ENCODE results near the gene MMP25.

The MMP25 gene

DNA sequence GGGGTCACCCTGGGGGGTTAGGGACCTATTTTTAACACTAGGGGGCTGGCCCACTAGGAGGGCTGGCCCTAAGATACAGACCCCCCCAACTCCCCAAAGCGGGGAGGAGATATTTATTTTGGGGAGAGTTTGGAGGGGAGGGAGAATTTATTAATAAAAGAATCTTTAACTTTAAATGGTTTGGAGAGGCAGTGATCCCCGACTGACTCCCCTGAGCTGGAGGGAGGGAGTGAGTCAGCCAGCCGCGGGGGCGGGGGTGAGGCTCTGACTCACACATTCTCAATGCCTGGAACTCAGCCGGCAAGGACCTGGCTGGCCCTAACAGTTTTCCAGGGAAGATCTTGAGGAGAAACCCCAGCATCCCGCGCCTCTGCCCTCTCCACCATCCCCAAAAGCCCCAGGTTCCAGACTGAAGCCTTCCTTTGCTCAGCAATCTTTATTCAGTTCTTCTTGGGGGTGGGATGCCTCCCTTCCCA is 24.1 kb upstream of the MMP25 start:
- peak overlapping the region; percentile 77 to 81 for H3K4me3 Mint-ChIP-seq
- no peaks in the 10 kb centered on the region for H3K9me3 Mint-ChIP-seq
- H3K36me3 Mint-ChIP-seq: peaks cover 16 to 20% of the 10 kb centered on the region in 2 donors
- DNase-seq: peak; percentile 63
- ATAC-seq (replicated peaks): peak; percentile 22 to 37
- H3K27ac Mint-ChIP-seq: peak overlapping the region; percentile 96
- peaks cover 41 to 80% of the 10 kb centered on the region in 2 donors for H3K4me1 Mint-ChIP-seq
- H3K27me3 Mint-ChIP-seq: peaks cover 1 to 16% of the 10 kb centered on the region in 2 donors

DNA sequence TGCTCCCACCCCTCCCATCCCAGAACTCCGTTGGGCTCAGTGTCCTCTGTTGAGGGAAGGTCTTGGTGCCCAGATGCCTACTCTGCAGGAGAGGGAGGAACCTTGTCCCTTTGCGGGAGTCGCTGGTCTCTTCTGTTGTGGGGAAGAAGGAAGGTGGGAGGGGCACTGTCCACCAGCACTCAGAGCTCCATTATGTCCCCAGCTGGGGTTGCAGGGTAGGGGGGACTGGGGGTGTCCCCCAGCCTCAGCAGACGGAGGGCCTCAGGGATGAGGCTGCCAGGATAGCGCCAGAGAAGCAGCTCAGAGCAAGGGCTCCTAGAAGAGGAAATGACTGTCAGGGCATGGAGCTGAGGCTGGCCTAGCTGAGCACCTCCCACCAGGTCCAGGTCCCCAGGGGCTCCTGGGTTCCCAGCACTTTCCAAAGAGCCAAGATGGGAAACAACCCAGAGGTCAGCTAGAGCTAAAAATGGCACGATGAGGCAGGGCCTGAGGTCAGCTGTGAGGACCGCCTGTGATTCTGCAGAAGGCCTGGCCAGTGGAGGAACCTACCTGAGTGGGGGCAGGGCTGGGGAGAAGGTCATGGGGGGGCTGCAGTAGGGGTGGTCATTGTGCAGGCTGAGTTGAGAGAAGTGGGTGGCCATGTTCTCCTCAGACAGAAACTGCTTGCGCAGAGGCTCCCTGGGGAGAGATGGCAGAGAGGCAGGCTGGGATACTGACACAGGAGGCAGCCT is 23.5 kb upstream of the MMP25 start:
- peaks cover 41 to 80% of the 10 kb centered on the region in 2 donors for H3K4me1 Mint-ChIP-seq
- H3K27ac Mint-ChIP-seq: peak overlapping the region; percentile 96
- peaks cover 18 to 21% of the 10 kb centered on the region in 2 donors for H3K36me3 Mint-ChIP-seq
- H3K9me3 Mint-ChIP-seq: no peaks in the 10 kb centered on the region
- peak overlapping the region; percentile 77 to 81 for H3K4me3 Mint-ChIP-seq
- DNase-seq (peak; percentile 68), ATAC-seq (replicated peaks) (peak; percentile 29 to 41)
- peaks cover 0 to 12% of the 10 kb centered on the region in 2 donors for H3K27me3 Mint-ChIP-seq

DNA sequence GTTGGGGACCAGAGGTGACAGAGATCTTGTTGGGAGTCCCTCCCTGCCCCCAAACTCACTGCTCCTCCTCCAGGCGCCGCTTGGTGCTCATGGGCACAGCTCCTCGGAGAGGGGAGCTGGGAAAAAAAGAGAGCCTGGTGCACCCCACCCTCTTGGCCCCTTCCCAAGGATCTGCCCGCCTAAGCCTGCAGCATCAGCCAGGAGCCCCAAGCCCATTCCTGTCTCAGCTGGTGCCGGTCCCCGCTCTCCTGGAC is 23.0 kb upstream of the MMP25 start:
- DNase-seq (no peak), ATAC-seq (replicated peaks) (no peak)
- Mint-ChIP-seq H3K9me3 (no peaks in the 10 kb centered on the region), H3K36me3 (peaks cover 20 to 21% of the 10 kb centered on the region in 2 donors), H3K27ac (peak overlapping the region; percentile 96), H3K4me1 (peaks cover 41 to 80% of the 10 kb centered on the region in 2 donors), H3K27me3 (peaks cover 3 to 11% of the 10 kb centered on the region in 2 donors), H3K4me3 (peak overlapping the region; percentile 77 to 81)

DNA sequence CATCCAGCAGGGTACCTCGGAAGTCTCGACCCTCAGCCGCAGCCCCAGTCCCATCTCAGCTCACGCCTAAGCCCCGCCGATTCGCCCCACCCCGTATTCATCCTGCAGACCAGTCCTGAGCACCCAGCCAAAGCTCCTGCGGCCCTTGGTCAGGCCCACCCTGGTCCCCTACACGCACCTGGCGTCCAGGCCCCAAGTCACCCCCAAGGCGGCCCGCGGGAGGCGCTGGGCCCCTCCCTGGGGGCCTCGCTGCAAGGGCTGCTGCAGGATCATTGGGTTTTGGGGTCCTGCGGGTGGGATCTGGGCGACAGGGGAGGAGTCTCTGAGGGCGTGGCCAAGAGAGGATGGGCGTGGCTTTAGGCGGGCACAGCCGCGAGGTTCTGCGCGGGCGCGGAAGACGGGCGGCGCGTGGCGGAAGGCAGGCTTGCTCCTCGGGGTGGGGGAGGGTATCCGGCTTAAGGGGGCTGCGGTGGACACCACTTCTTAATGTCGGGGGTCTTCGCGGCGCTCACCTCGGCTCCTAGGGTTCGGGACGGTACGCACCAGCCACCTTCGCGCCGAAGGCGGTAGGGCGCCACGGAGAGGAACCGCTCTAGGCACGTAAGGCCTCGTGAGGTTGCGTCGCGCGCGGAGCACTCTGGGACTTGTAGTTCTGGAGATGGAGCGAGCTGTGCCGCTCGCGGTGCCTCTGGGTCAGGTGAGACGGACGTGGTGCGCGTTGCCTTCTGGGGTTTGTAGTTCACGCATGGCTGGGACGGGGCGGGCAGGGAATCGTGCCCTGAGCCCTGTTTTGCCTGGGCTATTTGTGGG is 22.5 kb upstream of the MMP25 start, which contains the start of the genes HCFC1R1 and THOC6:
Gene HCFC1R1 (minus strand): TSS at position 274 of the 810 bp plus-strand sequence. CDS start 1 bp downstream, at position 273.
Gene THOC6 (plus strand): TSS at position 367 of the 810 bp plus-strand sequence. CDS start 292 bp downstream, at position 659.
- Mint-ChIP-seq H3K9me3 (no peaks in the 10 kb centered on the region), H3K4me3 (peak within 1 kb of the TSS; percentile 77 to 81), H3K4me1 (peaks cover 43 to 81% of the 10 kb centered on the region in 2 donors), H3K27ac (peak within 1 kb of the TSS; percentile 96), H3K27me3 (peaks cover 7 to 11% of the 10 kb centered on the region in 2 donors), H3K36me3 (peaks cover 20 to 21% of the 10 kb centered on the region in 2 donors)
- peak; percentile 80 to 84 for ATAC-seq (replicated peaks)
- DNase-seq: peak; percentile 94

DNA sequence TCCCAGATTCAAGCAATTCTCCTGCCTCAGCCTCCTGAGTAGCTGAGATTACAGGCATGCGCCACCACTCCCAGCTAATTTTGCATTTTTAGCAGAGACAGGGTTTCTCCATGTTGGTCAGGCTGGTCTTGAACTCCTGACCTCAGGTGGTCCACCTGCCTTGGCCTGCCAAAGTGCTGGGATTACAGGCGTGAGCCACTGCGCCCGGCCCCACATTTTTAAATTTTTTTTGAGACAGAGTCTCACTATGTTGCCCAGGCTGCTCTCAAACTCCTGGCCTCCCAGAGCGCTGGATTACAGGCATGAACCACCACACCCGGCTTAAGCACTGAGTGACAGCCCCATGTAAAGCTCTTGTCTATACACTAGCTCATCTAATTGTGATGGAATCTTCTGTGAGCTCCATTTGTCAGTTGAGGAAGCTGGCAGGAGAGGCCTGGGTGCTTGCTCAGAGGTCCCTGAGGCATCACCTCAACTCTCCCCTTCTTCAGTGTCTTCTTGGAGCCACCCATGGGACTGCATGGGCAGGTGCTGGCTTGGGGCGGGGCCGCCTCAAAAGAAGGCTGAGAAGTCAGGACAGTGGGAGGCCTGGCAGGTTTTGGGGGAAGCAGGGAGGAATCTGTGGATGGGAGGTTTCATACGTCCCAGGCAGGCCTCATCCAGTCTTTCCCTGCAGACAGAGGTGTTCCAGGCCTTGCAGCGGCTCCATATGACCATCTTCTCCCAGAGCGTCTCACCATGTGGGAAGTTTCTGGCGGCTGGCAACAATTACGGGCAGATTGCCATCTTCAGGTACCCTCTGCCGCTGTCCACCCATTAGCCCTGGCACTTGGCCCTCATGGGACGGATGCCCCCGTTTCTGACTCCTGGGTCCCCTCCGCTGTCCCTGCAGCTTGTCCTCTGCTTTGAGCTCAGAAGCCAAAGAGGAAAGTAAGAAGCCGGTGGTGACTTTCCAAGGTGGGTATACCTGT is 21.0 kb upstream of the MMP25 start:
- H3K4me3 Mint-ChIP-seq: peak overlapping the region in 1 of 2 donors; percentile 25

DNA sequence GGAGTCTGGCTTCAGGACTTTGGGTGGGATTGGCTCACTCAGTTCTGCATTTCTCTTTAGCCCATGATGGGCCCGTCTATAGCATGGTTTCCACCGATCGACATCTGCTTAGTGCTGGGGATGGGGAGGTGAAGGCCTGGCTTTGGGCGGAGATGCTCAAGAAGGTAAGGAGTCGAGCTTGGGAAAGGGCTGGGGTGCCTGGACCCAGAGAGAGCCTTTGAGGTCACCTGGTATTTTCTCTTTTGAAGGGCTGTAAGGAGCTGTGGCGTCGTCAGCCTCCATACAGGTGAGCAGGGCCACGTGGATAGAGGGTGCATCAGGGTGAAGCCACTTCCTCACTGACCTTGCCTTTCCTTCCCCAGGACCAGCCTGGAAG is 20.4 kb upstream of the MMP25 start:
- DNase-seq (no peak), ATAC-seq (replicated peaks) (no peak)
- H3K27me3 Mint-ChIP-seq: peaks cover 26 to 30% of the 10 kb centered on the region in 2 donors
- no peaks in the 10 kb centered on the region for H3K9me3 Mint-ChIP-seq
- peaks cover 42 to 83% of the 10 kb centered on the region in 2 donors for H3K4me1 Mint-ChIP-seq
- H3K4me3 Mint-ChIP-seq: no peak overlapping the region
- H3K36me3 Mint-ChIP-seq: peaks cover 20 to 21% of the 10 kb centered on the region in 2 donors
- H3K27ac Mint-ChIP-seq: no peak overlapping the region

More for the DNA sequence above, 21.0 kb upstream of the MMP25 start:
- Mint-ChIP-seq H3K4me1 (peaks cover 46 to 85% of the 10 kb centered on the region in 2 donors), H3K9me3 (no peaks in the 10 kb centered on the region), H3K27me3 (peaks cover 20 to 23% of the 10 kb centered on the region in 2 donors), H3K27ac (no peak overlapping the region), H3K36me3 (peaks cover 20 to 21% of the 10 kb centered on the region in 2 donors)
- no peak for ATAC-seq (replicated peaks)
- no peak for DNase-seq

DNA sequence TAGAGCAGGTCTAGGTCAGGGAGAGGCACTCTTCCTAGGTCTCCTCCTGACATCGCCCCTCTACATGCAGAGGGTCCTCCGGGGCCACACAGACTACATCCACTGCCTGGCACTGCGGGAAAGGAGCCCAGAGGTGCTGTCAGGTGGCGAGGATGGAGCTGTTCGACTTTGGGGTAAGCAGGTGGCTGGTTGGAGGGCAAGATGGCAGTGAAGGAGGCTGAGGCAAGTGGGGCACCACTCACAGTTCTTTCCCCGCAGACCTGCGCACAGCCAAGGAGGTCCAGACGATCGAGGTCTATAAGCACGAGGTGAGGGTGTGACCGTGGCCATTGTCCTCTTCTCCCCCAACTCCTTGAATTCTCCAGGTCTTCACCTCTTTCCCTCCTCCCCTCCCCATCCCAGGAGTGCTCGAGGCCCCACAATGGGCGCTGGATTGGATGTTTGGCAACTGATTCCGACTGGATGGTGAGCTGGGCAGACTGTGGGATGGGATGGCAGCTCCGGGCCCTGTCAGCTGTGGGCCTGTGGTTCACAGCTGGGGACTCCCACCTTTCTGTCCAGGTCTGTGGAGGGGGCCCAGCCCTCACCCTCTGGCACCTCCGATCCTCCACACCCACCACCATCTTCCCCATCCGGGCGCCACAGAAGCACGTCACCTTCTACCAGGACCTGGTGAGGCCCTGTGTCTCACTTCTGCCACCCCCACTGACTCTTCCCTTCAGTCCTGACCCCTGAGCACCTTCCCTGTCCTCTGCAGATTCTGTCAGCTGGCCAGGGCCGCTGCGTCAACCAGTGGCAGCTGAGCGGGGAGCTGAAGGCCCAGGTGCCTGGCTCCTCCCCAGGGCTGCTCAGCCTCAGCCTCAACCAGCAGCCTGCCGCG is 19.5 kb upstream of the MMP25 start:
- peaks cover 20 to 21% of the 10 kb centered on the region in 2 donors for H3K36me3 Mint-ChIP-seq
- DNase-seq: no peak
- H3K4me1 Mint-ChIP-seq: peaks cover 36 to 75% of the 10 kb centered on the region in 2 donors

DNA sequence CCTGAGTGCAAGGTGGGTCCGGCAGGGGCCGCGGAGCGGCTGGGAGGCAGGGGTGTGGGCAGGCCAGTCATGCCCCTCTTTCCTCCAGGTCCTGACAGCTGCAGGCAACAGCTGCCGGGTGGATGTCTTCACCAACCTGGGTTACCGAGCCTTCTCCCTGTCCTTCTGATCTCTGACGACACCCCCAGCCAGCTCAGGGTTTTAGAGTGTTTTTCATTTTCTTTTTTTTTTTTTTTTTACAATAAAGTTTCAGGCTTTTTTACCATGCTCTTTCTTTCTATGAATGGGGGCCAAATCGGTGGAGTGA is 18.9 kb upstream of the MMP25 start:
- Mint-ChIP-seq H3K4me3 (no peak overlapping the region), H3K27ac (no peak overlapping the region), H3K36me3 (peaks cover 20 to 21% of the 10 kb centered on the region in 2 donors), H3K4me1 (peaks cover 30 to 69% of the 10 kb centered on the region in 2 donors), H3K9me3 (no peaks in the 10 kb centered on the region), H3K27me3 (peaks cover 37 to 45% of the 10 kb centered on the region in 2 donors)
- no peak for ATAC-seq (replicated peaks)
- no peak for DNase-seq

More for the DNA sequence above, 19.5 kb upstream of the MMP25 start:
- no peaks in the 10 kb centered on the region for H3K9me3 Mint-ChIP-seq
- H3K4me3 Mint-ChIP-seq: no peak overlapping the region
- peaks cover 33 to 39% of the 10 kb centered on the region in 2 donors for H3K27me3 Mint-ChIP-seq
- ATAC-seq (replicated peaks): no peak
- no peak overlapping the region for H3K27ac Mint-ChIP-seq

DNA sequence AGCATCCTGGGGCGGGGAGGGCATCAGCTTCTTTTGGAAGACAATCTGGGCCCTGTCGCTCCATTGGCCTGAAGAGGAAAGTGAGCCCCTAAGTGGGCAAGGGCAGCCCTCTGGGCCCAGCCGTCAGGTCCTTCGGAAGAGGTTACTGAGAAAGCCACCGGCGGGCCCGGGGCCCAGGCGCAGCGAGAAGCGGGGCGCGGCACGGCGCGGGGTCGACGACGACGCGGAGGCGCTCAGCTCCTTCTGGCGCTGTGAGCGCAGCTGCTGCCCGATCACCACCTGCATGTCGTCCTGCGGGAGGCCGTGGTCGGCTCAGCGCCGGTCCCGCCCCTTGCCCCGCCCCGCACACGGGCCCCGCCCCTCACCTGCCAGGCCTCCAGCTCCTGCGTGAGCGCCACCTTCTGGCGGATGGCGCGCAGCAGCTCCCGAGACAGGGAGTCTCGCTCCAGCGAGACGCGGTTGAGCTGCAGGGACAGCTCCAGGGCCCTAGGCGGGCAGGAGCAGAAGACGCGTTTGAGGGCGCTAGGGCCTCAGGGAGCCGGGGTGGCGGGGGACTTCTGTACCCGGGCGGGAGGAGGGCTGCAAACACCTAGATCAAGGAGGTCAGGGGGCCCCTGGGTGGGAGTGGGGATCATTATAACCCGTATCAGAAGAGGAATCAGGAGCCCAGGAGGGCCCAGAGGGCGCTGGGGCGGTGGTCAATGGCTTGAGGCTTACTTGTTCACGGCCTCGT is 18.2 kb upstream of the MMP25 start:
- no peak overlapping the region for H3K27ac Mint-ChIP-seq
- H3K27me3 Mint-ChIP-seq: peaks cover 44 to 52% of the 10 kb centered on the region in 2 donors
- ATAC-seq (replicated peaks) (peak; percentile 30 to 44), DNase-seq (peak; percentile 71)
- H3K4me1 Mint-ChIP-seq: peaks cover 26 to 68% of the 10 kb centered on the region in 2 donors
- H3K36me3 Mint-ChIP-seq: peaks cover 20 to 21% of the 10 kb centered on the region in 2 donors
- H3K4me3 Mint-ChIP-seq: peak overlapping the region; percentile 44 to 76
- H3K9me3 Mint-ChIP-seq: no peaks in the 10 kb centered on the region

DNA sequence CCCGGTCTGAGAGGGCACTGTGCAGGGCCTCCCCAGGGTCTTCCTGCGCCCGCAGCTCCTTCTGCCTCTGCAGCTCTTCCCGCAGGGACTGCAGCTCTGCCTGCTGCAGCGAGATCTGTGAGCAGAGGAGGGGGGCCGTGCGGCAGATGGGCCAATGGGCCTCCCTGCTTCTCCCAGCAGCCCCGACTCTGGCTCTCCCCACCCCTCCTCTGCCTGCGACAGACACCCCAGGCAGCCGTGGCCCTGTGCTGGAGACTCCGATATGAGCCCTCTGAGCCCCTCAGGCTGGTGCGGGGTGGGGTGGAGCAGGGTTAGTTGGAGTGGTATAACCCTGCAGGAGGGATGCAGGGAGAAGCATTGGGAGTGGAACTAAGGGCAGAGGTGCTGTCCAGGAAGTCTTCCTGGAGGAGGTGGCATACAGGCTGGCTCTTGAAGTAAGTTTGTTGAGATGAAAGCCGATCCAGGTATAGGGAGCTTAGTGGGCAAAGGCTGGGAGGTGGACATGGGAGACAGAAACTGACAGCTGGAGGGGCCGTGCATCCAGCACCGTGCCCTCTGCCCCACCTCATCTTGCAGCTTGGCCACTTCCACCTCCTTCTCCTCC is 17.5 kb upstream of the MMP25 start:
- Mint-ChIP-seq H3K36me3 (peaks cover 20 to 21% of the 10 kb centered on the region in 2 donors), H3K27me3 (peaks cover 51 to 58% of the 10 kb centered on the region in 2 donors), H3K9me3 (no peaks in the 10 kb centered on the region), H3K4me1 (peaks cover 23 to 61% of the 10 kb centered on the region in 2 donors), H3K27ac (no peak overlapping the region), H3K4me3 (peak overlapping the region in 1 of 2 donors; percentile 5)
- DNase-seq (no peak), ATAC-seq (replicated peaks) (no peak)

DNA sequence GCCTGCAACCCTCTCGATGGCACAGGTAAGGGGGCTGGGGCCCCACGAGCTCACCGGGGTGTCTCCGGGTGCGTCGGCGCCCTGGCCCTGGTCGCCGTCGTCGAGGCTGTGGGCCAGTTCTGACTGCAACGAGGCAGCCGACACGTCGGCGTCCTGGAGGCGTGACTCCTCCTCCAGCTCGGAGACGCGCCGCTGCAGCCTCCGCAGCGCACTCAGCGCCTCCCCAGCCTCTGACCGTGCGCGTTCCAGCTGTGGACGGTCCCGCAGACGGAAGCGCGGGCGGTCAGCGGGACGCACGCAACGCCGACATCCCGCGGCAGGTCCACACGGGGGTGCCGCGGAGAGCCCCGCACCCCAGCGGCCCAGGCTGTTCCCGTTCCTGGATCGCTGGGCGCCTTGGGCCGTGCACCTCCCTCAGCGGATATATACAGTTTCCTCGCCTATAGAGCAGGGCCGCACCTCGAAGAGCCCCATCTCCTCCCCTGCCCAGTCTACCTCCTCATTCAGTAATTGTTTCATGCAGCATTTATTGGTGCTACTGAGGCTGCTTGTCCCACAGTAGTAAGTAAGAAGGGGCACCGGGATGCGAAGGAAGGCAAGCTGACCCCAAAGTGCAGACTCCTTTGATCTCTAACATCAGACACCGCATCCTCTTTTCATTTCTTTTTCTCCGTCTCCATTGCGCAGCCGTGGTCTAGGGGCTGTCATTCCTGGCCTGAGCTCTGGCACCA is 16.7 kb upstream of the MMP25 start:
- no peak for DNase-seq

More for the DNA sequence above, 16.7 kb upstream of the MMP25 start:
- ATAC-seq (replicated peaks): peak in 1 of 2 donors; percentile 34
- Mint-ChIP-seq H3K27me3 (peaks cover 57 to 65% of the 10 kb centered on the region in 2 donors), H3K9me3 (no peaks in the 10 kb centered on the region), H3K4me1 (peaks cover 20 to 56% of the 10 kb centered on the region in 2 donors), H3K4me3 (peak overlapping the region; percentile 1 to 37), H3K27ac (no peak overlapping the region), H3K36me3 (peaks cover 20 to 21% of the 10 kb centered on the region in 2 donors)

Measured in stimulated activated naive B cell treated with anti-CD40 and anti-IgM and Interleukin-4, amounts not matched to agents 10 μg/mL and 1 μg/mL and 100 μg/mL, for 72 hours (primary cell).